Muscle layer of duodenum (tissue), 2 donors: Measurements from ENCODE around the gene GRB7.
"Not testable (repeated sequence)": the region's sequence is repeated elsewhere in the genome, so short reads cannot be mapped to it uniquely, and the experiment has no call there.

Experiments
- H3K27ac ChIP-seq: one replicate; pipeline ENCODE4 v1.7.0; 2013; ENCODE audit warnings: mild to moderate bottlenecking, low read length
- H3K27me3 ChIP-seq: one replicate; pipeline ENCODE4 v1.7.0; 2013; ENCODE audit warnings: low read depth, mild to moderate bottlenecking, control low read depth, low read length
- H3K36me3 ChIP-seq, 2 donors: one replicate each; pipeline ENCODE4 v1.7.0; 2013; ENCODE audit warnings: low read length in 2 of 2, control low read depth in 1 of 2, mild to moderate bottlenecking in 1 of 2; ENCODE audit not compliant: insufficient read depth in 2 of 2, control insufficient read depth in 1 of 2
- H3K4me1 ChIP-seq, 2 donors: one replicate each; pipeline ENCODE4 v1.7.0; 2013; ENCODE audit warnings: low read length in 2 of 2, mild to moderate bottlenecking in 2 of 2, control low read depth in 1 of 2, moderate library complexity in 1 of 2; ENCODE audit not compliant: insufficient read depth in 2 of 2, control insufficient read depth in 1 of 2
- H3K4me3 ChIP-seq, 2 donors: one replicate each; pipeline ENCODE4 v1.7.0; 2013; ENCODE audit warnings: low read length in 2 of 2, low read depth in 1 of 2, mild to moderate bottlenecking in 1 of 2
- H3K9me3 ChIP-seq, 2 donors: one replicate each; pipeline ENCODE4 v1.7.0; 2013; ENCODE audit warnings: low read length in 2 of 2, control low read depth in 1 of 2, mild to moderate bottlenecking in 1 of 2; ENCODE audit not compliant: control insufficient read depth in 1 of 2
- donor health status: healthy.

GRB7 gene

DNA sequence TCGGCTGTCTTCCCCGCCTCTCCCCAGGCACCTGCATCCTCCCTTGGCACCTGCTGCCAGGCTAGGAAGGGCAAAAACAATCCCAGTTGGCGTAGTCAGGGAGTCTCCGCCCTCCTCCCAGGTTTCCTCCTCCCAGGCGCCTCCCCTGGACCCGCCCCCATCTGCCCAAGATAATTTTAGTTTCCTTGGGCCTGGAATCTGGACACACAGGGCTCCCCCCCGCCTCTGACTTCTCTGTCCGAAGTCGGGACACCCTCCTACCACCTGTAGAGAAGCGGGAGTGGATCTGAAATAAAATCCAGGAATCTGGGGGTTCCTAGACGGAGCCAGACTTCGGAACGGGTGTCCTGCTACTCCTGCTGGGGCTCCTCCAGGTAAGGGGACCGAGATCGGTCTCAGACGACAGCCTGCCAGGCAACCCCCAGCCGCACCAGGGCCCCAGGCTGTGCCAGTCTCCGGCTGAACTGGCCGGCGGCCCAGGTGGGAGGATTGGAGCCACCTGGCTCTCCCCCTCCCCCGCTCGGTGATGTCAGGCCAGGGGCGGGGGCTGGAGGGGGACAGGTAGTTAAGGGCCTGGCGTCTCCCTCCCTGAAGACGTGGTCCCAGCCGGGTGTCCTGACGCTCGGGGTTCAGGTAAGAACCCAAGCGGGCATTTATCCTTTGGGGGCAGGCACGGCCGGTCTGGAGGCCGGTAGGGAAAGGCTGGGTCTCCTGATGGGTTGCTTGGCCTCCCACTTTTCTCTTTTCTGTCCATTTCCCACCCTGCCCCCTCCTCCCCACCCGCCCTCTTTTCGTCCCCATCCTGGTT, at the start of gene GRB7:
GRB7 (plus strand) TSS at position 179 of the 808 bp plus-strand sequence. CDS start 4,364 bp downstream, outside the sequence.
- H3K9me3 ChIP-seq = no peaks in the 10 kb centered on the region
- H3K36me3 ChIP-seq = no peaks in the 10 kb centered on the region
- peaks cover 0 to 24% of the 10 kb centered on the region in 2 donors for H3K4me1 ChIP-seq
- peaks cover 5% of the 10 kb centered on the region for H3K27me3 ChIP-seq
- peak within 1 kb of the TSS; percentile 72 for H3K27ac ChIP-seq
- H3K4me3 ChIP-seq = peak within 1 kb of the TSS; percentile 52 to 55

DNA sequence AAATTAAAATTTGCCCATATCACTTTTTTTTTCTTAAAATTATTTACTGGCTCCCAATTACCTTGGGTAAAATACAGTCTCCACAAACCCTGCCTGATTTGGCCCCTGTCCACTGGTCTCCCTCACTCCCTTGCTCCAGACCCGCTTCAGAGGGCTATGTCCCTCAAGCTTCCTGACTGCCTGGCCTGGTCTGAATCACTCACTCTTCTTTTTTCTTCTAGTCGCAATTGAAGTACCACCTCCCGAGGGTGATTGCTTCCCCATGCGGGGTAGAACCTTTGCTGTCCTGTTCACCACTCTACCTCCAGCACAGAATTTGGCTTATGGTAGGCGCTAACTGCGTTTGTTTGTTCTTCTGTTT, 49.3 kb upstream of the GRB7 start:
- Histone ChIP-seq H3K27me3 (no peaks in the 10 kb centered on the region), H3K36me3 (peaks cover 12 to 14% of the 10 kb centered on the region in 2 donors), H3K4me1 (peaks cover 8% of the 10 kb centered on the region in 2 donors), H3K9me3 (no peaks in the 10 kb centered on the region), H3K4me3 (peak overlapping the region; percentile 84 to 97), H3K27ac (peak overlapping the region; percentile 91)

DNA sequence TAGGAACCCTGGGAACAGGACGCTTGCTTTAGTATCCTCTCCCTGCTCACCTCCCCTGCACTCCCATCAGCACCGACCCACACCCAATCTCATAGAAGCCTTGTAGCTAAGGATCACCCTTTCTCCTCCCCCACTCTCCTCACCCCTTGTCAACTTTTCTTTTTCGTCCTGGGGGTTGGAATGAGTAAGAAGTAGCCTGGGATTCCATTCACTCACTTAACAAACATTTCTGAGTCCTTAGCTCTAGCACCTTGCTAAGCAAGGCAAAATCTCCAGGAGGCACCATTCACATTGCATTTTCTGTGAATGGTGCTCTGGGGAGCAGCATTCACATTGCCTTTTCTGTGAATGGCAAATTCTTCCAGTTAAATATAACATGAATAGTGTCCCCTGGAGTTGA, 48.8 kb upstream of the GRB7 start:
- H3K4me1 ChIP-seq = peaks cover 8% of the 10 kb centered on the region in 2 donors
- peak overlapping the region; percentile 84 to 97 for H3K4me3 ChIP-seq
- no peak overlapping the region for H3K27ac ChIP-seq
- H3K9me3 ChIP-seq = no peaks in the 10 kb centered on the region
- H3K36me3 ChIP-seq = peaks cover 11 to 12% of the 10 kb centered on the region in 2 donors
- no peaks in the 10 kb centered on the region for H3K27me3 ChIP-seq

DNA sequence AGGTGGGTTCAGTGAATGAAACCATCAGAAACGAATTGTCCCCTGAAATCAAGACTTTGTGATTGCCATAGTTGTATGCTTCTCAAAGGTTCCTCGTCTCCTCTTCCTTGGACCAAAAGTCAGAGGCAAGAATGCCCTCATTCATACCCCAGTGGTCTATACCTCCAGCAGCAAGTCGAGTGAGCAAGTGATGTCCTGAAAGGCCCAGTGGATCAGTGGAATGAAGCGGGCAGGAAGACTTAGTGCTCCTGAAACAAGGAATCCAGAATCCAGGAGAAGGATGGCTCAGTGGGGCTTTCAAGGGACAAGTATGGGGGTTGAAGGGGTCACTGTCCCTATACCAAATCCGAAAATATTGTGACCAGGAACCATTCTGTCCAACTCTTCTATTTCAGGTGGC, 43.1 kb upstream of the GRB7 start:
- Histone ChIP-seq H3K36me3 (no peaks in the 10 kb centered on the region), H3K27ac (no peak overlapping the region), H3K4me3 (no peak overlapping the region), H3K9me3 (no peaks in the 10 kb centered on the region), H3K27me3 (no peaks in the 10 kb centered on the region), H3K4me1 (peaks cover 0 to 5% of the 10 kb centered on the region in 2 donors)

DNA sequence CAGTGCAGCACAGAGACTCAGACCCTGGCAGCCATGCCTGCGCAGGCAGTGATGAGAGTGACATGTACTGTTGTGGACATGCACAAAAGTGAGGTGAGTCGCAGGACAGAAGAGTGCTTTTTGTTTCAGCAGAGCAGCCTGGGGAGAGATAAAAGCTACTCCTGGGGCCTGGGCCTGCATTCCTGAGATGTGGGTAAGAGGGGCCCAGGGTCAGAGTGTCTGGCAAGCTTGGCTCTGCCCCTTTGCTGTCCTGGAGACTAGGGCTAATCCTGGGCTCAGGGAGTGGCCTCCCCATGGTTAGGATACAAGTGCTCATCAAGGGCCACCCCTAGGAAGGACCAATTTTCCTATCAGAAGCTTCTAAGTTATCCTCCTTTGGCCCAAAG, 42.7 kb upstream of the GRB7 start:
- Histone ChIP-seq H3K4me3 (no peak overlapping the region), H3K27me3 (no peaks in the 10 kb centered on the region), H3K27ac (no peak overlapping the region), H3K9me3 (no peaks in the 10 kb centered on the region), H3K36me3 (no peaks in the 10 kb centered on the region), H3K4me1 (peaks cover 0 to 5% of the 10 kb centered on the region in 2 donors)

DNA sequence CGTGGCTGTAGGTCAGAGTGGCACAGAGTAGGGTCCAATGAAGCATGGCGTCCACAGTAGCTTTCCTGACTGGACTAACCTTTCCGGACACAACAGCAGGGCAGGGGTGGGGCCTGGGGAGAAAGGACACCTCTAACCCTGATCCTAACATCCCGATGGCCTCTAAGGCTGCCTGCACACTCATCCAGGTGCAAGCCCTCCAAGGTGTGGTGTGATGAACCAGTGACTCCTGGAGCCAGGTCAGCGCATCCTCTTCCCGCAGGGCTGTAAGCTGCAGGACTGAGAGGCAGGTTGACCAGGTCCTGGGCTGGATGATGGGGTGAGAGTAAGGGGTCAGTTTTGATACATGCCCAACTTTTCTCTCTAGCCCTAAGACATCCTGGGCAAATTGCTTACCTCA, 41.0 kb upstream of the GRB7 start:
- H3K4me3 ChIP-seq = no peak overlapping the region
- H3K36me3 ChIP-seq = no peaks in the 10 kb centered on the region
- no peaks in the 10 kb centered on the region for H3K27me3 ChIP-seq
- H3K27ac ChIP-seq = no peak overlapping the region
- H3K4me1 ChIP-seq = peaks cover 0 to 13% of the 10 kb centered on the region in 2 donors
- H3K9me3 ChIP-seq = no peaks in the 10 kb centered on the region

DNA sequence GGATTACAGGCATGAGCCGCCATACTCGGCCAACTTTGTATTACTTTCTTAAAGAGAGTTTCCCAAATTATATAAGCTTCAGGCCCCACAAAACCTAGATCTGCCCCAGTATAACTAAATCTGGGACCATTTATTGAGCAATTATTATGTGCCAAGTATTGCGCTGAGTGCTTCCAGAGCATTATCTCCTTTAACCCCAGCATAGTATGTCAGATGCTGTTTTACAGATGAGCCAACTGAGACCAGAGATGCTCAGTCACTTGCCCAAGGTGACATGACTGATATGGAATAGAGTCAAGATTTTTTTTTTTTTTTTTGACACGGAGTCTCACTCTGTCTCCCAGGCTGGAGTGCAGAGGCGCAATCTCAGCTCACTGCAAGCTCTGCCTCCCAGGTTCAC, 39.8 kb upstream of the GRB7 start:
- H3K27me3 ChIP-seq = no peaks in the 10 kb centered on the region
- H3K36me3 ChIP-seq = no peaks in the 10 kb centered on the region
- no peaks in the 10 kb centered on the region for H3K9me3 ChIP-seq
- H3K4me1 ChIP-seq = peaks cover 0 to 17% of the 10 kb centered on the region in 2 donors
- H3K4me3 ChIP-seq = no peak overlapping the region
- H3K27ac ChIP-seq = no peak overlapping the region

DNA sequence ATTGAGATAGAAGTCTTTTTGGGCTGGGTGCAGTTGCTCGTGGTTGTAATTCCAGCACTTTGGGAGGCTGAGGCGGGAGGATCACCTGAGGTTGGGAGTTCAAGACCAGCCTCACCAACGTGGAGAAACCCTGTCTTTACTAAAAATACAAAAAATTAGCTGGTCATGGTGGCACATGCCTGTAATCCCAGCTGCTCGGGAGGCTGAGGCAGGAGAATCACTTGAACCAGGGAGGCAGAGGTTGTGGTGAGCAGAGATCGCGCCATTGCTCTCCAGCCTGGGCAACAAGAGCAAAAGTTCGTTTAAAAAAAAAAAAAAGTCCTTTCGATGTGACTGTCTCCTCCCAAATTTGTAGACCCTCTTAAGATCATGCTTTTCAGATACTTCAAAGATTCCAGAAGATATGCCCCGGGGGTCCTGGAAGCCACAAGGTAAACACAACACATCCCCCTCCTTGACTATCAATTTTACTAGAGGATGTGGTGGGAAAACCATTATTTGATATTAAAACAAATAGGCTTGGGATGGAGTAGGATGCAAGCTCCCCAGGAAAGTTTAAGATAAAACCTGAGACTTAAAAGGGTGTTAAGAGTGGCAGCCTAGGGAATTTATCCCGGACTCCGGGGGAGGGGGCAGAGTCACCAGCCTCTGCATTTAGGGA, 38.5 kb upstream of the GRB7 start:
- not testable (repeated sequence) for H3K9me3 ChIP-seq, H3K36me3 ChIP-seq, H3K27me3 ChIP-seq
- Histone ChIP-seq H3K4me3 (peak overlapping the region; percentile 54 to 83), H3K4me1 (peaks cover 0 to 17% of the 10 kb centered on the region in 2 donors), H3K27ac (peak overlapping the region; percentile 53)

DNA sequence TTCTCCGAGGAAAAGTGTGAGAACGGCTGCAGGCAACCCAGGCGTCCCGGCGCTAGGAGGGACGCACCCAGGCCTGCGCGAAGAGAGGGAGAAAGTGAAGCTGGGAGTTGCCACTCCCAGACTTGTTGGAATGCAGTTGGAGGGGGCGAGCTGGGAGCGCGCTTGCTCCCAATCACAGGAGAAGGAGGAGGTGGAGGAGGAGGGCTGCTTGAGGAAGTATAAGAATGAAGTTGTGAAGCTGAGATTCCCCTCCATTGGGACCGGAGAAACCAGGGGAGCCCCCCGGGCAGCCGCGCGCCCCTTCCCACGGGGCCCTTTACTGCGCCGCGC, 38.0 kb upstream of the GRB7 start, which contains the start of gene ERBB2:
ERBB2 (plus strand) TSS at position 247 of the 330 bp plus-strand sequence. CDS start 175 bp downstream, outside the sequence.
- no peaks in the 10 kb centered on the region for H3K9me3 ChIP-seq
- H3K4me3 ChIP-seq = peak within 1 kb of the TSS; percentile 54 to 83
- H3K27me3 ChIP-seq = no peaks in the 10 kb centered on the region
- no peaks in the 10 kb centered on the region for H3K36me3 ChIP-seq
- H3K4me1 ChIP-seq = peaks cover 4 to 21% of the 10 kb centered on the region in 2 donors
- peak within 1 kb of the TSS; percentile 53 for H3K27ac ChIP-seq

DNA sequence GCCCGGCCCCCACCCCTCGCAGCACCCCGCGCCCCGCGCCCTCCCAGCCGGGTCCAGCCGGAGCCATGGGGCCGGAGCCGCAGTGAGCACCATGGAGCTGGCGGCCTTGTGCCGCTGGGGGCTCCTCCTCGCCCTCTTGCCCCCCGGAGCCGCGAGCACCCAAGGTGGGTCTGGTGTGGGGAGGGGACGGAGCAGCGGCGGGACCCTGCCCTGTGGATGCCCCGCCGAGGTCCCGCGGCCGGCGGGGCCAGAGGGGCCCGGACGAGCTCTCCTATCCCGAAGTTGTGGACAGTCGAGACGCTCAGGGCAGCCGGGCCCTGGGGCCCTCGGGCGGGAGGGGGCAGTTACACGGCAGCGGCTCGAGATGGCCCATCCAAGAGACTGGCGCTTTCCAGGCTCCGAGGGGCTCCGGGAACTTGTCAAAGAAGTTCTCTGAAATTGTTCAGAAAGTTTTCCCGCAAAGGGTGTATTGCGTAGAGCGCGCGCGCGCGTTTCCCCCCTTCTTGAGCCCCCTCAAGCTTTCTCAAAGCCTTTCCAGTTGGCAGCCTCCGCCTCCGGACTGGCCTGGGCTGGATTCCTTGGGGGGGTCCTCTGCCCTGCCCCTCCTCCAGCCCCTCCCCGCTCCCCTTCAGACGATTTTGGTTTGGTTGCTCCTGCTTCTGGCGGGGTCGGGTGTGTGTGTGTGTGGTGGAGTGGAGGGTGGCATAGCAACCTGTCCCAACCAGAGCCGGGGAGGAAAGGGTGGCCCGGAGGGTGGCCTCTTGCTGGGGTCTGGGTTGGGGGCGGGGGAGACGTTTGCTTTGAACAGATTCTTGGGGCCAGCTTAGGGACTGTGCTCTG, 37.4 kb upstream of the GRB7 start:
- peaks cover 8 to 24% of the 10 kb centered on the region in 2 donors for H3K4me1 ChIP-seq
- H3K4me3 ChIP-seq = peak overlapping the region; percentile 54 to 83
- no peaks in the 10 kb centered on the region for H3K36me3 ChIP-seq
- H3K27ac ChIP-seq = peak overlapping the region; percentile 53
- no peaks in the 10 kb centered on the region for H3K27me3 ChIP-seq
- H3K9me3 ChIP-seq = no peaks in the 10 kb centered on the region
